GM12865 (cell line): ENCODE results near the gene NUTF2.

Source experiments
- DNase-seq: peaks from one replicate; pipeline ENCODE4 v3.0.0; 2010; ENCODE audit warnings: low read depth
- H3K4me3 ChIP-seq: 2 replicates; pipeline ENCODE4 v1.5.1; 2011; ENCODE audit warnings: mild to moderate bottlenecking, low read depth, low read length, control low read depth
- CTCF ChIP-seq: IDR thresholded peaks from 2 replicates; pipeline ENCODE4 v1.5.1; 2011; ENCODE audit warnings: low read length, control low read depth, low read depth, inconsistent platforms; ENCODE audit not compliant: insufficient read depth; ENCODE audit errors: missing control alignments

The NUTF2 gene

GRCh38 chr16:67872631-67873434 is 26.1 kb downstream of the NUTF2 start, which contains the start of gene EDC4:
EDC4 (plus strand) TSS chr16:67873052; CDS start chr16:67873262, 210 bp downstream.
- peak; percentile 91 for DNase-seq
- H3K4me3 ChIP-seq: peak within 1 kb of the TSS; percentile 95
- no peak for TF ChIP-seq CTCF

GRCh38 chr16:67873435-67874370 is 27.0 kb downstream of the NUTF2 start:
- DNase-seq: no peak
- TF ChIP-seq CTCF: no peak
- H3K4me3 ChIP-seq: peak overlapping the region; percentile 95

GRCh38 chr16:67874372-67874771 is 27.6 kb downstream of the NUTF2 start:
- peak overlapping the region; percentile 95 for H3K4me3 ChIP-seq
- DNase-seq: no peak
- TF ChIP-seq CTCF: no peak

GRCh38 chr16:67877064-67877463 is 30.3 kb downstream of the NUTF2 start:
- TF ChIP-seq CTCF: no peak
- no peak overlapping the region for H3K4me3 ChIP-seq

GRCh38 chr16:67878232-67878631 is 31.5 kb downstream of the NUTF2 start:
- DNase-seq: no peak
- no peak for TF ChIP-seq CTCF
- H3K4me3 ChIP-seq: no peak overlapping the region

More at GRCh38 chr16:67877064-67877463, 30.3 kb downstream of the NUTF2 start:
- no peak for DNase-seq

GRCh38 chr16:67878846-67879245 is 32.1 kb downstream of the NUTF2 start:
- no peak for TF ChIP-seq CTCF
- H3K4me3 ChIP-seq: no peak overlapping the region
- DNase-seq: no peak
